Gastroesophageal sphincter (tissue), 4 donors: ENCODE measurements around the gene ARHGAP22. TPM values are rescaled to one million over a fixed set of nuclear protein-coding genes. Genes with fewer than 3 reads are reported as not detected.

Source experiments
- ATAC-seq: fragments of 150-250 bp; one replicate; pipeline ENCODE4 v1.9.1; 2016; ENCODE audit warnings: mild to moderate bottlenecking, moderate library complexity
- H3K27ac ChIP-seq, 4 donors: fragments of 200-600 bp; sonication (generic) in 3 of 4; 1 replicate in 3 of 4; 2 replicates in 1 of 4; pipeline ENCODE4 v1.5.1; 2016 to 2019
- H3K27me3 ChIP-seq: fragments of 200-600 bp; sonication (generic); one replicate; pipeline ENCODE4 v1.5.1; 2019
- H3K36me3 ChIP-seq, 2 donors: fragments of 200-600 bp; sonication (generic); one replicate each; pipeline ENCODE4 v1.5.1; 2019; ENCODE audit warnings: control low read depth in 1 of 2
- H3K4me1 ChIP-seq, 3 donors: fragments of 200-600 bp; sonication (generic); 1 replicate in 2 of 3; 2 replicates in 1 of 3; pipeline ENCODE4 v1.5.1; 2016 to 2019; ENCODE audit warnings: control low read depth in 2 of 3
- H3K4me3 ChIP-seq, 2 donors: fragments of 200-600 bp; sonication (generic); one replicate each; pipeline ENCODE4 v1.5.1; 2019; ENCODE audit warnings: mild to moderate bottlenecking in 1 of 2, moderate library complexity in 1 of 2
- H3K9me3 ChIP-seq, 3 donors: fragments of 200-600 bp; sonication (generic); one replicate each; pipeline ENCODE4 v1.5.1; 2017 to 2019; ENCODE audit warnings: control low read depth in 2 of 3
- CTCF ChIP-seq, 4 experiments: fragments of 200-600 bp in 2 of 4; fragments of 450-650 bp in 2 of 4; sonication (generic) in 1 of 4; IDR thresholded peaks; one replicate each; pipeline ENCODE4 v1.5.1; 2017 to 2019; ENCODE audit warnings: antibody characterized with exemption in 4 of 4, mild to moderate bottlenecking in 2 of 4, moderate library complexity in 2 of 4
- EP300 ChIP-seq: sonication (generic); formaldehyde crosslinking; IDR thresholded peaks from one replicate; pipeline ENCODE4 v1.6.1; 2017; ENCODE audit warnings: antibody characterized with exemption, mild to moderate bottlenecking
- POLR2A ChIP-seq, 2 donors: fragments of 450-650 bp; IDR thresholded peaks; one replicate each; pipeline ENCODE4 v1.6.1; 2017; ENCODE audit warnings: antibody characterized with exemption in 2 of 2, mild to moderate bottlenecking in 2 of 2, moderate library complexity in 1 of 2
- POLR2AphosphoS5 ChIP-seq: sonication (generic); formaldehyde crosslinking; IDR thresholded peaks from one replicate; pipeline ENCODE4 v1.6.1; 2017; ENCODE audit warnings: antibody characterized with exemption
- WGBS, 2 donors: methylation state at CpG; one replicate each; pipeline ENCODE4 v1.1.5; 2018; ENCODE audit warnings: low coverage in 1 of 2; 5-methylcytosine and 5-hydroxymethylcytosine counted together
- total RNA-seq, 4 donors: library from RNA; depleted of rRNA; stranded (reverse); fragments of >200 nt; gene quantifications; one replicate each; pipeline ENCODE4 v1.1.0, GENCODE V29; 2016

The ARHGAP22 gene
- total RNA-seq, 4 donors from 2014 or later = 4.2 to 5.8 (median 5.1) TPM

DNA sequence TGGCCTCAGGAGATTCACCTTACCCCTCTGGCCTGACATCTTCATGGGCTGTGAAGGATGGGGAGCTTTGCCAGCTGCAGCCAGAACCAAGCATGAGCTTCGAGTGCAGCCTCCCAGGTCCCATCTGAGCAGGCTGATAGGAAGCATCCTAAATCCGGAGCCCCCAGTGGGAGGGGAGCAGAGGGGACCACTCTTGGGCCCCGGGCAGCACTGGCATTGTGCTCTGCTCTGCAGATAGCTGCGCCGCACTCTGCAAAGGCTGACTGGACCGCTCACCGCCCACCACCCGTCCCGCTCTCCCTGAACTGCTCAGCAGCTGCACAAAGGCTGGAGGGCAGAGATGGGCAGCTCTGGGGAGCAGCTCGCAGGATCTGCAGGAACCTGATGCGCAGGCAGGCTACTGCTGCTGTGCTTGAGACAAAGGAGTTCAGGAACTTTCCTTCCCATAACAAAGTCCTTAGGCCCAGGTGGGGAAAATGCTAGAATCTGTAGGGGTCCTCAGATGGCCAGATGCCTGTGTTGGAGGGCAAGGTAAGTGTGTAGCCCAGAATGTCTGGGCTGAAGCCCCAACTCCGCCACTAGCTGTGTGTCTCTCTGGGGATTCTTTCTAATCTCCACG, 51.8 kb downstream of the ARHGAP22 start:
- H3K9me3 ChIP-seq = no peaks in the 10 kb centered on the region
- H3K27ac ChIP-seq = no peak overlapping the region
- no peak for ATAC-seq
- TF ChIP-seq EP300 (no peak), POLR2A (IDR thresholded peaks at IDR 0.05) (no peak), CTCF (IDR thresholded peaks at IDR 0.05) (no peak), POLR2AphosphoS5 (no peak)
- 70% methylated on average over 2 of the region's 13 CpGs; no CpG with 5 or more reads in 1 of the 2 donors for WGBS, 2 donors
- H3K4me3 ChIP-seq = no peak overlapping the region
- peaks cover 0 to 36% (median 0%) of the 10 kb centered on the region in 3 donors for H3K4me1 ChIP-seq
- H3K27me3 ChIP-seq = no peaks in the 10 kb centered on the region
- H3K36me3 ChIP-seq = no peaks in the 10 kb centered on the region

DNA sequence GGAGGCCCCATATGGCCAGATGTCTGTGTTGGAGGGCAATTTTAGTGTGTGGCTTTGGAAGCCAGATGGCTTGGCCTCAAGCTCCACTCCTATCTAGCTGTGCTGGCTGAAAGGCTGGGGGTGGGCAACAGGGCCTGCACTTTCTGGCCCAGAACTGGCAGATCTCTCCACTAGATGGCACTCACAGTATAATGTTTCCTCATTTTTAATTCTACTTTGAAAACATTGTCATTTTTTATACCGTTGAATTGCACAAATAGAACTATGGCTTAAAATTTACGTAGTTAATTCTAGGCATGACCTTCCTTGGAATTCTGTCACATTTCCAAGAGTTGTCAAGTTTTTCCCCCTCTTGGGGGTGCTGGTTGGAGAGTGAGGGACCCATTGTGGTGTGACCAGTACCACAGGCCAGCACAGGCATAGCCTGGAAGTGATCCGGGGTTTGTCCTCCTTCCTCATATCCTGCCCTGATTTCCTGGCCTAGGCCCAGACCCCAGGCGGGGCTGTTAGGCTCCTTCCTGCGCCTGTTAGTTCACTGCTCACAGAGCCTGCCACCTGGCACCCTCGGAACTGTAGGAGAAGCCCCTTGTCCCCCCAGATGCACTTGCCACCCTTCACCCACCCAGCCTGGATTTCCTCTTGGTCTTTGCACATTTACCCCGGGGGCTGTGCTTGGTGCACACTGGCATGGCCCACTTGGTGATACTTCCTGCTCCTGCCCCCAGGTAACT, 52.8 kb downstream of the ARHGAP22 start:
- Histone ChIP-seq H3K4me3 (no peak overlapping the region), H3K9me3 (no peaks in the 10 kb centered on the region), H3K36me3 (no peaks in the 10 kb centered on the region), H3K27ac (no peak overlapping the region), H3K27me3 (no peaks in the 10 kb centered on the region), H3K4me1 (peaks cover 0 to 36% (median 0%) of the 10 kb centered on the region in 3 donors)
- ATAC-seq = peak; percentile 30
- 30 to 45% methylated on average over 4 of the region's 7 CpGs for WGBS, 2 donors
- TF ChIP-seq CTCF (IDR thresholded peaks at IDR 0.05) (peak in 3 of 4 experiments; percentile 58 to 69 (median 59)), POLR2A (IDR thresholded peaks at IDR 0.05) (no peak)

- H3K9me3 ChIP-seq = no peaks in the 10 kb centered on the region
- H3K4me1 ChIP-seq = peaks cover 0 to 35% (median 0%) of the 10 kb centered on the region in 3 donors
- 20% methylated on average over 1 of the region's 3 CpGs; no CpG with 5 or more reads in 1 of the 2 donors for WGBS, 2 donors
- TF ChIP-seq EP300 = no peak
- TF ChIP-seq POLR2A (IDR thresholded peaks at IDR 0.05) = no peak
- TF ChIP-seq POLR2AphosphoS5 = no peak
- TF ChIP-seq CTCF (IDR thresholded peaks at IDR 0.05) = no peak
- no peak overlapping the region for H3K27ac ChIP-seq
- no peak overlapping the region for H3K4me3 ChIP-seq
- ATAC-seq = no peak
- no peaks in the 10 kb centered on the region for H3K27me3 ChIP-seq
- no peaks in the 10 kb centered on the region for H3K36me3 ChIP-seq
These were observed 53.9 kb downstream of the ARHGAP22 start for GRCh38 chr10:48550977-48551376.

DNA sequence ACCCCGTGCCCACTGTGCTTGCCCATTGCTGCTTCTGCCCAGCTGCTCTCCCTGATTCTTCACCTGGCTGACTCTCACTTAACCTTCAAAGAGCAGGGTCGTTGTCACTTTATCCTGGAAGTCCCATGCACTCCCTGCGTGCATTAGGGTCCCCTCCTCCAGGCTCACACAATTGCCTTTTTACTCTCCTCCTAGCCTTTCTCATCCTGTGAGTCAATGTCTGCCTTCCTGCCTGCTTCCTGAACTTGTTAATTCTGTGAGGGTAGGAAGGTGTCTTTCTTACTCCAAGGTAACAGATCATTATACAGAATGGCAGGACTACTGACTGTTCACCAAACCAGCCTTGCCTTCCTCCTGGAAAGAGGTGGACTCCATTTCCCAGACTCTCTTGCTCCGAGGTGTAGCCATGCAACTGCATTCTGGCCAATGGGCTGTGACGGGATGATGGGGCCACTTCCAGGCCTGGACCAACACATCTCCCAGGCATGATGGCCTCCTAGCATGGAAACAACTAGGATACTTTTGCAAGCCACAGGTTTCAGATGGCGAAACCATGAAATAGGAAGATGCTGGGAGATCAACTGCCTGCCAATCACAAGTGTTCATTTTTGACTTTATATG, 54.7 kb downstream of the ARHGAP22 start:
- Histone ChIP-seq H3K4me1 (peaks cover 0 to 27% (median 0%) of the 10 kb centered on the region in 3 donors), H3K27ac (no peak overlapping the region), H3K27me3 (no peaks in the 10 kb centered on the region), H3K4me3 (no peak overlapping the region), H3K9me3 (no peaks in the 10 kb centered on the region), H3K36me3 (no peaks in the 10 kb centered on the region)
- ATAC-seq = no peak
- 97% methylated on average over 4 of the region's 6 CpGs for WGBS, 2 donors
- TF ChIP-seq POLR2AphosphoS5 = no peak
- TF ChIP-seq POLR2A (IDR thresholded peaks at IDR 0.05) = no peak
- no peak for TF ChIP-seq CTCF (IDR thresholded peaks at IDR 0.05)
- no peak for TF ChIP-seq EP300
